SK-N-SH (cell line): ENCODE measurements around the gene NPY2R. TPM values are rescaled to one million over a fixed set of nuclear protein-coding genes. Genes with fewer than 3 reads are reported as not detected.
A peak's percentile ranks its signal among the peaks of the same experiment; 100 is the strongest.

Source experiments
- CTCF ChIA-PET: fragments of 300-600, 350-600 bp; formaldehyde crosslinking; extraction: SDS; loops from one replicate; lab custom pipeline; 2021; lab: Yijun Ruan, JAX
- POLR2A ChIA-PET: fragments of 350-600 bp; sonication (Branson Sonifier 250); formaldehyde crosslinking; extraction: SDS; loops from one replicate; lab custom pipeline; 2020; ENCODE audit warnings: antibody characterized with exemption, inconsistent platforms; lab: Yijun Ruan, JAX
- DNase-seq: peaks from one replicate; pipeline ENCODE4 v3.0.0; 2012
- H2AFZ ChIP-seq: fragments of 200-600 bp; sonication (generic); 2 replicates; pipeline ENCODE4 v1.8.1; 2016; ENCODE audit warnings: antibody characterized with exemption, mild to moderate bottlenecking, low read depth
- H3F3A ChIP-seq: fragments of 200-600 bp; sonication (generic); replicated peaks from 2 replicates; pipeline ENCODE3; 2016; ENCODE audit warnings: antibody characterized with exemption, mild to moderate bottlenecking; ENCODE audit not compliant: insufficient read depth
- H3K27ac ChIP-seq, 2 experiments: fragments of 200-500 bp in 1 of 2; fragments of 200-600 bp in 1 of 2; sonication (Bioruptor generic) in 1 of 2; sonication (generic), shearing (Covaris generic) in 1 of 2; 2 replicates each; pipeline versions ENCODE4 v1.5.1 to v1.6.1; 2014 to 2016; ENCODE audit warnings: low read depth in 2 of 2, inconsistent platforms in 1 of 2, low read length in 1 of 2, mild to moderate bottlenecking in 1 of 2, mixed read lengths in 1 of 2
- H3K27me3 ChIP-seq: fragments of 200-600 bp; sonication (generic), shearing (Covaris generic); 2 replicates; pipeline ENCODE4 v1.6.1; 2016; ENCODE audit warnings: mixed run types; ENCODE audit not compliant: insufficient read depth
- H3K36me3 ChIP-seq, 2 experiments: fragments of 200-500 bp in 1 of 2; fragments of 200-600 bp in 1 of 2; sonication (Bioruptor generic) in 1 of 2; sonication (generic) in 1 of 2; replicated peaks in 1 of 2; 2 replicates each; pipeline versions ENCODE3 to v1.5.1; 2014 to 2016; ENCODE audit warnings: low read length in 1 of 2, mild to moderate bottlenecking in 1 of 2; ENCODE audit not compliant: insufficient read depth in 2 of 2, control insufficient read depth in 1 of 2
- H3K4me1 ChIP-seq, 2 experiments: fragments of 200-500 bp in 1 of 2; fragments of 200-600 bp in 1 of 2; sonication (Bioruptor generic) in 1 of 2; sonication (generic), shearing (Covaris generic) in 1 of 2; 2 replicates each; pipeline versions ENCODE4 v1.5.1 to v1.6.1; 2014 to 2016; ENCODE audit warnings: low read depth in 1 of 2, low read length in 1 of 2, mixed run types in 1 of 2; ENCODE audit not compliant: insufficient read depth in 2 of 2, control insufficient read depth in 1 of 2
- H3K4me2 ChIP-seq: fragments of 200-600 bp; sonication (generic), shearing (Covaris generic); 2 replicates; pipeline ENCODE4 v1.6.1; 2017; ENCODE audit warnings: mixed run types
- H3K4me3 ChIP-seq, 2 experiments: fragments of 200-500 bp in 1 of 2; fragments of 200-600 bp in 1 of 2; sonication (Bioruptor generic) in 1 of 2; sonication (generic), shearing (Covaris generic) in 1 of 2; 2 replicates each; pipeline versions ENCODE4 v1.5.1 to v1.8.1; 2014 to 2016; ENCODE audit warnings: low read depth in 2 of 2, inconsistent platforms in 1 of 2, low read length in 1 of 2, mild to moderate bottlenecking in 1 of 2, mixed read lengths in 1 of 2, moderate library complexity in 1 of 2
- H3K79me2 ChIP-seq: fragments of 200-600 bp; sonication (generic); 2 replicates; pipeline ENCODE4 v1.8.1; 2017; ENCODE audit warnings: mild to moderate bottlenecking; ENCODE audit not compliant: insufficient read depth
- H3K9ac ChIP-seq: fragments of 200-600 bp; sonication (generic); 2 replicates; pipeline ENCODE4 v1.6.1; 2017; ENCODE audit warnings: mixed run types
- H3K9me2 ChIP-seq: fragments of 200-600 bp; sonication (generic); 2 replicates; pipeline ENCODE4 v1.6.1; 2017; ENCODE audit warnings: mixed run types
- H3K9me3 ChIP-seq: fragments of 200-600 bp; sonication (generic); 2 replicates; pipeline ENCODE4 v1.6.1; 2017; ENCODE audit warnings: mixed run types, mild to moderate bottlenecking, moderate library complexity
- H4K20me1 ChIP-seq: fragments of 200-600 bp; sonication (generic); 2 replicates; pipeline ENCODE4 v1.6.1; 2017; ENCODE audit warnings: mild to moderate bottlenecking, mixed run types; ENCODE audit not compliant: insufficient read depth
- CTCF ChIP-seq: fragments of 200-600 bp; sonication (generic); IDR thresholded peaks from 2 replicates; pipeline ENCODE4 v1.6.1; 2017; ENCODE audit warnings: antibody characterized with exemption, mild to moderate bottlenecking, moderate library complexity
- FOXJ3 ChIP-seq: sonication (generic); formaldehyde crosslinking; IDR thresholded peaks from 2 replicates; pipeline ENCODE4 v1.5.1; 2020; ENCODE audit warnings: mild to moderate bottlenecking, missing genetic modification reagents
- FOXM1 ChIP-seq: IDR thresholded peaks from 2 replicates; pipeline ENCODE4 v1.4.0; 2012; ENCODE audit warnings: low read depth, mild to moderate bottlenecking
- GATA2 ChIP-seq: sonication (generic); formaldehyde crosslinking; IDR thresholded peaks from 2 replicates; pipeline ENCODE4 v1.5.0; 2020; ENCODE audit warnings: mild to moderate bottlenecking, missing genetic modification reagents
- IRF3 ChIP-seq: fragments of 150-350 bp; IDR thresholded peaks from 2 replicates; pipeline ENCODE4 v1.6.1; 2016; ENCODE audit warnings: mild to moderate bottlenecking, low read depth, low read length
- JUND ChIP-seq: IDR thresholded peaks from 2 replicates; pipeline ENCODE4 v1.4.0; 2012
- MEF2A ChIP-seq: IDR thresholded peaks from 2 replicates; pipeline ENCODE4 v1.4.0; 2012; ENCODE audit warnings: low read depth, borderline replicate concordance
- MXI1 ChIP-seq: IDR thresholded peaks from 2 replicates; pipeline ENCODE4 v1.6.1; 2012; ENCODE audit warnings: mild to moderate bottlenecking, low read depth, low read length, improper control_type of control experiment
- RAD21 ChIP-seq: IDR thresholded peaks from 2 replicates; pipeline ENCODE4 v1.6.1; 2012; ENCODE audit warnings: mild to moderate bottlenecking, low read length
- RXRA ChIP-seq: IDR thresholded peaks from 2 replicates; pipeline ENCODE4 v1.4.0; 2012; ENCODE audit warnings: low read depth, mild to moderate bottlenecking, borderline replicate concordance
- SMC3 ChIP-seq: IDR thresholded peaks from 2 replicates; pipeline ENCODE4 v1.6.1; 2012; ENCODE audit warnings: low read depth, low read length, improper control_type of control experiment
- TAF1 ChIP-seq: IDR thresholded peaks from 2 replicates; pipeline ENCODE4 v1.6.1; 2012; ENCODE audit warnings: low read depth, mild to moderate bottlenecking, low read length, moderate library complexity, borderline replicate concordance
- TCF12 ChIP-seq: IDR thresholded peaks from 2 replicates; pipeline ENCODE4 v1.4.0; 2012
- TEAD4 ChIP-seq: IDR thresholded peaks from 2 replicates; pipeline ENCODE4 v1.4.0; 2012; ENCODE audit warnings: mild to moderate bottlenecking, borderline replicate concordance; ENCODE audit not compliant: insufficient read depth
- YY1 ChIP-seq: IDR thresholded peaks from 2 replicates; pipeline ENCODE4 v1.4.0; 2012; ENCODE audit warnings: low read depth, mild to moderate bottlenecking
- ZBTB33 ChIP-seq: IDR thresholded peaks from 2 replicates; pipeline ENCODE4 v1.4.0; 2012; ENCODE audit warnings: low read depth, borderline replicate concordance
- WGBS: methylation state at CpG from one replicate; pipeline ENCODE4 v1.1.6; 2017; ENCODE audit warnings: low lambda C conversion rate; 5-methylcytosine and 5-hydroxymethylcytosine counted together
- polyA plus RNA-seq, 3 experiments: library from polyadenylated mRNA; depleted of rRNA; stranded (reverse); fragments of >200 nt; gene quantifications; 2 replicates each; pipeline ENCODE4 v1.2.3, GENCODE V29; 2012

NPY2R gene
- polyA plus RNA-seq, 1 of the 3 experiments (the other 2 are of a cell fraction) = not detected

GRCh38 chr4:155207534-155208257 lies 740 bp upstream of the NPY2R start:
- no peaks in the 10 kb centered on the region for H3K79me2 ChIP-seq
- H3K36me3 ChIP-seq = no peaks in the 10 kb centered on the region
- WGBS = 30% methylated on average over 23 of the region's 26 CpGs
- no peaks in the 10 kb centered on the region for H4K20me1 ChIP-seq
- no peak overlapping the region for H3K4me2 ChIP-seq
- 0 out of 2 replicates have a peak, but pooled peaks cover 13% of the 10 kb centered on the region for H3K27me3 ChIP-seq
- H3K9me2 ChIP-seq = no peaks in the 10 kb centered on the region
- peak; percentile 47 for DNase-seq
- H3F3A ChIP-seq = no peaks in the 10 kb centered on the region
- no peak for TF ChIP-seq JUND
- no peak for TF ChIP-seq CTCF
- TF ChIP-seq YY1 = no peak
- TF ChIP-seq RAD21 = peak; percentile 36
- 0 out of 2 replicates have a peak, but pooled peaks have one; percentile 9 for TF ChIP-seq SMC3
- no peak for TF ChIP-seq RXRA
- no peak for TF ChIP-seq ZBTB33
- no peak for TF ChIP-seq GATA2 (CRISPR knock-in tag)
- no peak for TF ChIP-seq FOXM1
- no peak for TF ChIP-seq MEF2A
- no peak for TF ChIP-seq TAF1
- TF ChIP-seq TEAD4 = no peak
- no peak; the same call in 1 of the 2 replicates for TF ChIP-seq MXI1
- no peak for TF ChIP-seq FOXJ3 (CRISPR knock-in tag)
- TF ChIP-seq IRF3 = no peak
- TF ChIP-seq TCF12 = no peak
- H3K4me3 ChIP-seq = peak overlapping the region in 1 of 2 experiments; percentile 42; a peak in 2 of 4 replicates
- POLR2A ChIA-PET = interaction anchor here (1.5 kb wide), 1 partner anchor 115 kb away, joined by 4 read pairs; no protein-coding TSS in a partner anchor
- no peak overlapping the region for H3K9ac ChIP-seq
- no peak overlapping the region for H2AFZ ChIP-seq
- H3K4me1 ChIP-seq = no peaks in the 10 kb centered on the region
- no peaks in the 10 kb centered on the region for H3K9me3 ChIP-seq
- CTCF ChIA-PET = interaction anchor here (0.7 to 2.3 kb wide), 27 partner anchors 8 to 401 kb away, joined by 3 to 15 read pairs (median 3); partner anchors contain the start of gene MAP9
- H3K27ac ChIP-seq = no peak overlapping the region
